GM12873 (cell line): ENCODE data around the gene CRIP1.

Experiments used
- CTCF ChIP-seq: IDR thresholded peaks from 2 replicates; pipeline ENCODE4 v1.5.1; 2012; ENCODE audit warnings: low read depth, mild to moderate bottlenecking, moderate library complexity, low read length, control low read depth; ENCODE audit not compliant: insufficient read depth; ENCODE audit errors: missing control alignments

Gene CRIP1

GRCh38 chr14:105492031-105492970 is 5.6 kb downstream of the CRIP1 start:
- TF ChIP-seq CTCF: no peak

- no peak for TF ChIP-seq CTCF
Measured at GRCh38 chr14:105492971-105493871, 6.5 kb downstream of the CRIP1 start.

GRCh38 chr14:105493921-105494605 is 7.4 kb downstream of the CRIP1 start:
- no peak for TF ChIP-seq CTCF

- no peak for TF ChIP-seq CTCF
Measured at GRCh38 chr14:105494606-105494929, 7.9 kb downstream of the CRIP1 start.

- TF ChIP-seq CTCF: no peak
Measured at GRCh38 chr14:105495101-105495989, 8.7 kb downstream of the CRIP1 start.

GRCh38 chr14:105495990-105496830 is 9.5 kb downstream of the CRIP1 start:
- TF ChIP-seq CTCF: no peak
